Muscle layer of colon (tissue), 2 donors: ENCODE measurements around the gene CYP19A1.

ENCODE experiments used
- H3K27ac ChIP-seq: one replicate; pipeline ENCODE4 v1.7.0; 2013; ENCODE audit warnings: low read depth, mild to moderate bottlenecking, low read length, moderate library complexity
- H3K27me3 ChIP-seq, 2 donors: one replicate each; pipeline ENCODE4 v1.7.0; 2013; ENCODE audit warnings: low read length in 2 of 2, mild to moderate bottlenecking in 2 of 2; ENCODE audit not compliant: insufficient read depth in 2 of 2, control insufficient read depth in 1 of 2
- H3K36me3 ChIP-seq: one replicate; pipeline ENCODE4 v1.7.0; 2013; ENCODE audit warnings: mild to moderate bottlenecking, low read length; ENCODE audit not compliant: insufficient read depth
- H3K4me1 ChIP-seq: one replicate; pipeline ENCODE4 v1.7.0; 2013; ENCODE audit warnings: mild to moderate bottlenecking, low read length; ENCODE audit not compliant: insufficient read depth
- H3K4me3 ChIP-seq, 2 donors: one replicate each; pipeline ENCODE4 v1.7.0; 2013; ENCODE audit warnings: low read length in 2 of 2, low read depth in 1 of 2, mild to moderate bottlenecking in 1 of 2, moderate library complexity in 1 of 2
- H3K9ac ChIP-seq: one replicate; pipeline ENCODE4 v1.7.0; 2013; ENCODE audit warnings: low read length
- H3K9me3 ChIP-seq: one replicate; pipeline ENCODE4 v1.7.0; 2013; ENCODE audit warnings: mild to moderate bottlenecking, low read length
- donor health status: abdominal sarcoma.
- donor health status: Adenocarcinoma of cecum.

CYP19A1 gene

DNA sequence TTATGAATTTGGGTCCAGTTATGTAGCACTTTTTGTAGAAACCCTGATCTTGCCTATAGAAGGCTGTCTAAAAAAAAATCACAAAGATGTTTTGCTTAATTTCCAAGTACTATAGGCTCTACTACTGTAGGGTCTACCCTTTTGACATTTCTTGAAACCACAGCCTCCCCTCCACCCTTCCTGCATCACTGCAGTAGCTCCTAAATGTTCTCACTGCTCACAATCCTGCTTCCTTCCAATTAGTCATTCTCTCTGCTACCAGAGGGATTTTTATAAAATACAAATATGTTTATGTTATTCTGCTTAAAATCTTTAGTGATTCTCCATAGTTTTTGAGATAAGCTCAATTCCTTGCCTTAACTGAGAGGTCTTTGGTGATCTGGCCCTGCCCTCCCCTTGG lies 114.0 kb downstream of the CYP19A1 start:
- no peaks in the 10 kb centered on the region for H3K36me3 ChIP-seq
- H3K27ac ChIP-seq: no peak overlapping the region
- no peaks in the 10 kb centered on the region for H3K27me3 ChIP-seq
- no peaks in the 10 kb centered on the region for H3K4me1 ChIP-seq
- H3K9me3 ChIP-seq: no peaks in the 10 kb centered on the region
- H3K4me3 ChIP-seq: no peak overlapping the region
- H3K9ac ChIP-seq: no peak overlapping the region

DNA sequence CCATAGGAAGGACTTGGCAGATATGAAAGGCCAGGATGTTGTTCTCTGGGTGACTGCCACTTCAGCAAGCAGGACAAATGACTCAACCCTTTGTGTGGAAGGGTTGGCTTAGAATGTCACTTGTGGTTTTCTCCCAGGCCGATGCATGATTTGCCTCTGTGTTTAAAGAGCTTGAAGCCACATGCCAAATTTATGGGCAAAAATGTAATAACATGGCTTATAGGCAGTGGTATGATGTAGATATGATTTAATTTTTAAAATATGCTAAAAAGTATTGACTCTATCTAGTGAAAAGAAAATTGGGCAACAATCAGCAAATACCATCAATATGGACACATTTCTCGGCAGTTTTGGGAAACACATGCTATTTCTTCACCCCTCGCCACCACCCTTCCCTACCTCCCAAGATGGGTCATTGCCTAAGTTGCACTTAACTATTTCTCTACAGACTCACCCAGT lies 114.6 kb downstream of the CYP19A1 start:
- Histone ChIP-seq H3K9me3 (no peaks in the 10 kb centered on the region), H3K36me3 (no peaks in the 10 kb centered on the region), H3K27ac (no peak overlapping the region)

DNA sequence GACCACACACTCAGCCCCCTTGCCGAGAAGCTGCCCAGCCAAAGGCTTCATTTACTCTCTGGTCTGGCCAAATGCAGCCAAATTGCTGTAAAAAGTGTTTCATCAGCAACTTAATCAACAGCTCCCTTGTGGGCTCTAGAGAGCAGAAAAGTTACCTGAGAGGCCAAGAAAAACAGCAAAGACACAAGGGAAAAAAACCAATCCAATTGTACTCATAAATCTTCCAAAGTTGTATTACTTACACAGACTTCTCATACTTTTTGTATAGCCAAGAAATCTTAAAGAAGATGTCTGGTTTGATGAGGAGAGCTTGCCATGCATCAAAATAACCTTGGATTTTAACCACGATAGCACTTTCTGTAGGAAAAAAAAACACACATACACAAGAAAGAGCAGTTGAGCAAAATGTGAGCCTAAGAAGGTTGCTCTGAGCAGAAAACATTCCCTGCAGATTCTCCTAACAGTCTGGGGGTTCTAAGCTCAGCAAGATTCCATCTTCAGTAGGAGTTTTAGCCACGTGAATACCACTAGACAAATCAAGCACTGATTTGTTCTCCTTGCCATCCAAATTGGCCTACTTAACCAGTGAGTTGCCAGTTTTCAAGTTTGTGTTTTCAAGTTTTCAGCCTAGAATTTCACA lies 120.0 kb downstream of the CYP19A1 start:
- Histone ChIP-seq H3K27me3 (no peaks in the 10 kb centered on the region), H3K27ac (no peak overlapping the region), H3K9me3 (no peaks in the 10 kb centered on the region)

More for the DNA sequence above, 114.6 kb downstream of the CYP19A1 start:
- H3K4me3 ChIP-seq: no peak overlapping the region
- no peaks in the 10 kb centered on the region for H3K27me3 ChIP-seq
- H3K4me1 ChIP-seq: no peaks in the 10 kb centered on the region
- H3K9ac ChIP-seq: no peak overlapping the region

DNA sequence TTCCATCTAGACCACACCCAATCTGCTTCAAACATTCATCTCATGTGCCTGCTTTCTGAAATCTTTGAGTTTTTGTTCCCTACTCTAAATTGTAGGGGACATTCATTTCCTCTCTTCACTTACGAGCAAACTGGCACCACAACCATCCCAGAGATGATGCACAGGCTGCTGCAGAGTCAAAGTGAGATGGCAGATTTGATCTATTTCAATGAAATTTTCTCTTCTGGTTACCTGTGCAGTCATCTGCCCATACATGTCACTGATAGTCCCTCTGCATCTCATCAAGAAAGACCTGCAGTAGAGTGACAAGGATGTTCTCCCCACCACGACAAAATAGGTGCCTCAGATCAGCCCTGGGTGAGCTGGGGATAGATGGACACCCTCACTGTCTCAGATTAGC lies 125.5 kb downstream of the CYP19A1 start:
- no peaks in the 10 kb centered on the region for H3K9me3 ChIP-seq
- no peaks in the 10 kb centered on the region for H3K4me1 ChIP-seq
- H3K27me3 ChIP-seq: no peaks in the 10 kb centered on the region

More for the DNA sequence above, 120.0 kb downstream of the CYP19A1 start:
- Histone ChIP-seq H3K9ac (no peak overlapping the region), H3K4me1 (no peaks in the 10 kb centered on the region), H3K36me3 (no peaks in the 10 kb centered on the region), H3K4me3 (no peak overlapping the region)

DNA sequence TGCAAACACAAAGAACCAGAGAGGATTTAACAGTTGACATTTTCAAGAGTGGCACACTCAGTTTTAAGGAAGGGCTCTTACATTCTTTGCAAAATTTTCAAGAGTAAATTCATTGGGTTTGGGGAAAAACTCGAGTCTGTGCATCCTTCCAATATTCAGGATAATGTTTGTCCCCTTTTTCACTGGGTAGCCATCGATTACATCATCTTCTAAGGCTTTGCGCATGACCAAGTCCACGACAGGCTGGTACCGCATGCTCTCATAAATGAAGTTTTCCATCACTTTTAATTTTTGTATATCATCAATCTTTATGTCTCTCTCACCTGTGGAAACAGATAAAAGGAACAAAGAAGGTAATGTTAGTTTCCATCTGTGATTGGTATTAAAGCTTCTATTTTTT lies 126.2 kb downstream of the CYP19A1 start:
- no peak overlapping the region for H3K27ac ChIP-seq
- H3K36me3 ChIP-seq: no peaks in the 10 kb centered on the region
- no peak overlapping the region for H3K4me3 ChIP-seq
- H3K27me3 ChIP-seq: no peaks in the 10 kb centered on the region
- no peaks in the 10 kb centered on the region for H3K9me3 ChIP-seq
- no peak overlapping the region for H3K9ac ChIP-seq
- H3K4me1 ChIP-seq: no peaks in the 10 kb centered on the region

More for the DNA sequence above, 125.5 kb downstream of the CYP19A1 start:
- H3K27ac ChIP-seq: no peak overlapping the region
- H3K36me3 ChIP-seq: no peaks in the 10 kb centered on the region
- no peak overlapping the region for H3K4me3 ChIP-seq
- H3K9ac ChIP-seq: no peak overlapping the region

DNA sequence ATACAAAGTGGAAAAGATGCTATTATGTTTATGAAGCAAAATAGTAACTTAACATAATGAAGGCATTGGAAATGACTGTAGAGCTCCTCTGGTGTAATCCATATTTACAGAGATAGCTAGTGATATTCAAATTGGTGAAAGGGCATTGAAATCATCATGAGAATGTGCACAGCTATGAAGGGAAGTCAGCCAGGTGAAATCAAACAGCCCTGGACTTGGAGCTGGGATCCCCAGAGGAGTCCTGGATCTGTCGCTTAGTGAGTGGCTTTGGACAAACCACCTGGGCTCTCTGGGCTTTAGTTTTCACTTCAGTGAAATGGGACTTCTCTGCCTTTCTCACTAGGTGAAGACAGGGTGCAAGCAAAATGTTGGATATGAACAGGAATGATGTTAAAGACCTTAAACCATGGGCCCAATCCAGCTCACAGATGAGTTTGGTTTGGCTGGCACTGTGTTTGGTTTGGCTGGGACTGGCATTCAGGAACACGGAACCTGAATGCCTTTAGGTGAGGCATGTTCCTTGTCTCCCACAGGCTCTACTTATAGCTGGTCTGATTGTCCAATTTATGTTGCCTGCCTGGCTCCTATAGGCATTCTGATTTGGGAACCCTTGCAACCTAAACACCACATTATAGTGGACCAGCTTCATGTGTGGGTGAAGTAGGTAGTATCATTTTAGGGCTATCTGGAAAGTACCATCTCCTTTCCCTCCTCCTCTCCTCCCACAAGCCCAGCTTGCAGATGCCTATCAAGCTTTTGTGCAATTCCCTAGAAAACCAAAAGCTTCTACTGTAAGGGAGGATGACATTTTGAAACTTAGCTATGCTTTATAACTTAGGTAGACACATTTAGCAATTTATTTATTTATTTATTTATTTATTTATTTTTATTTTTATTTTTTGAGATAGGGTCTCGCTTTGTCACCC lies 133.1 kb downstream of the CYP19A1 start:
- Histone ChIP-seq H3K9me3 (no peaks in the 10 kb centered on the region), H3K36me3 (no peaks in the 10 kb centered on the region), H3K4me1 (no peaks in the 10 kb centered on the region), H3K9ac (no peak overlapping the region), H3K27me3 (no peaks in the 10 kb centered on the region), H3K27ac (no peak overlapping the region), H3K4me3 (no peak overlapping the region)

DNA sequence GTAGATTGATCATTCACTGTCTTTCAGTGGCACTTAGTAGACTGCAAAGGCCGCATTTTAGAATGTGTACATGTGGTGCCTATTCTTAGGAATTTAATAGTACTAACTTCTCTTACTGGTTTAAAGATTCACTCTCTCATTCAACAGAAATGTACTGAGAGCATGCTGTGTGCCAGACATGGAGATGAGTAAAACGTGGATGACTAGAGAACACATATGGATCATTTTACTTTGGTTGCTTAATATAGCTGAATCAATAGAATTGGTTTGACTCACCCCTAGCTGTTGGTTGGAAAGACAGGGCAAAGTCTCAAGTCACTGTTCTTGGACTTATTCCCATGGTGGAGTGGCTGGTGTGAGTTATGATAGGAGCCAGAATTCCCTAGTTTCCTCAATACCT lies 134.6 kb downstream of the CYP19A1 start:
- H3K27me3 ChIP-seq: no peaks in the 10 kb centered on the region
- H3K27ac ChIP-seq: no peak overlapping the region
- H3K9ac ChIP-seq: no peak overlapping the region
- H3K9me3 ChIP-seq: no peaks in the 10 kb centered on the region
- no peak overlapping the region for H3K4me3 ChIP-seq
- H3K4me1 ChIP-seq: no peaks in the 10 kb centered on the region
- no peaks in the 10 kb centered on the region for H3K36me3 ChIP-seq

DNA sequence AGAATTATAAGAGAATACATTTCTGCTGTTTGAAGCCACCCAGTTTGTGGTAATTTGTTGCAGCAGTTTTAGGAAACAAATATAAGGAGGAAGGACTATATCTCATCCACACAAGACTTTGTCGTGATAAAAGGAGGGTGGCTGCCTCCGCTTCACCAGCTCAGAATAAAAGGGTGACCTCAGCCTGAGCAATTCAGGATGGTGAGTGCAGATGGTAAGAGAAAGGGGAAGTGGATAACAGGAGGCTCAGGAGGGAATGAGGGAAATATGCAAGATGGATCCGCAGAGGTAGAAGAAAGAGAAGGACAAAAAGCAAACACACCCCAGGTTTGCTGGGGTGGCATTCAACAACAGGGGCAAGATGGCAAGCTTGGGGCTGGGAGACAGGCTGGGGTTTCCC lies 135.6 kb downstream of the CYP19A1 start:
- no peaks in the 10 kb centered on the region for H3K36me3 ChIP-seq
- no peaks in the 10 kb centered on the region for H3K27me3 ChIP-seq
- no peak overlapping the region for H3K4me3 ChIP-seq
- H3K9ac ChIP-seq: no peak overlapping the region
- H3K27ac ChIP-seq: no peak overlapping the region
- no peaks in the 10 kb centered on the region for H3K9me3 ChIP-seq
- no peaks in the 10 kb centered on the region for H3K4me1 ChIP-seq

DNA sequence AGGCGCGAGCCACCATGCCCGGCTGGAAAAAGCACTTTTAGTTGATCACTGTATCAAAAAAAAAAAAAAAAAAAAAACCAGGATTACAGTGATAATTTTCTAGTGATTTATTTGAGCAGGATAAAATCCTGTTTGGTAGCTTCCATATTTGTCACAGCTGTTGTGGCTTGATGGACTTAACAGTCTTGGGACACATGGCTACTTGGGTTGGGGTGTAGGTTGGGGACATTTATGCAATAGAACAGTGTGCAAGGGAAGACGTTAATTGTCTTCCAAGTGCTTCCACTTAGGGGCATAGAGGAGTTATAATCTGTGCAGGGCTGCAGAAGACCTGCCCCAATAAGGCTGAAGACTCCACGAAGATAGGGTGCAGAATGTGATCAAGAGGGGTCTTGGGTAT lies 136.8 kb downstream of the CYP19A1 start:
- Histone ChIP-seq H3K9me3 (no peaks in the 10 kb centered on the region), H3K4me1 (no peaks in the 10 kb centered on the region), H3K36me3 (no peaks in the 10 kb centered on the region), H3K27ac (no peak overlapping the region), H3K27me3 (no peaks in the 10 kb centered on the region), H3K4me3 (no peak overlapping the region), H3K9ac (no peak overlapping the region)

DNA sequence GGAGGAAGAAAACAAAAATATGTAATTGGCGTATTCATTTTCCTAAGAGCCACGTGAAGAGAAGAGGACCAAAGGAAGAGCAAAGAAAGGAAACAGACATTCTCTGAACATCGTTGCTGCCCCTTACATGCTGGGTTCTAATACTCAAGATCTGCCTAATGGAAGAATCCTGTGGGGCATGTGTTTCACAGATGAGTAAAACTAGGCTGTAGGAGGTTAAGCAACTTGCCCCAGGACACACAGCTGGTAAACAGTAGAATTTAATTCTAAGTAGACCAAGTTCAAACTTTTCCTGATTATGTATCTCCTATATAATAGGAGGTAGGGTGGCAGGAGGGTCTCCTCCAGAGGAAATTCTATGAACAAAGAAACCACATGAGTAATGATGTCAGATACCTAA lies 137.6 kb downstream of the CYP19A1 start:
- Histone ChIP-seq H3K36me3 (no peaks in the 10 kb centered on the region), H3K4me1 (no peaks in the 10 kb centered on the region), H3K27me3 (no peaks in the 10 kb centered on the region), H3K27ac (no peak overlapping the region), H3K9me3 (no peaks in the 10 kb centered on the region), H3K4me3 (no peak overlapping the region), H3K9ac (no peak overlapping the region)

DNA sequence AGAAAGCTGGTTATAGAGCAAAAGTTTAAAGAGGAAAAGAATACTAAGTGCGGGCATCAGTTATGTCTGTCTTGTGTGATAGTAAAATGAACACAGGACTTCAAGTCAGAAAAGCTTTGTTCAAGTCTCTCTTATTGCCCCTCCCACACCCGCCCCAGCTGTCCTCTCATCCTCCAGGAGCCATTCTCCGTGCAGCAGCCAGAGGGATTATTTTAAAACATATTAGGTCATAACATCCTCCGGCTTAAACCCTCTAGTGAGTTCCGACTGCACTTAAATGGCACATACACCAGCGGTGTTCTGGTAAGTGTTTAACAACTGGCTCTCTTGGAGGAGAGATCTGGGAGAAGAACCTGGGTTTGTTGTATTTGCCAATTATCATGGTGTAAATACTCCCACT lies 138.9 kb downstream of the CYP19A1 start:
- Histone ChIP-seq H3K9me3 (no peaks in the 10 kb centered on the region), H3K36me3 (no peaks in the 10 kb centered on the region), H3K27ac (no peak overlapping the region), H3K9ac (no peak overlapping the region), H3K4me1 (no peaks in the 10 kb centered on the region), H3K27me3 (no peaks in the 10 kb centered on the region), H3K4me3 (no peak overlapping the region)
